Measurements from ENCODE around the gene CCDC136.

The CCDC136 gene

DNA sequence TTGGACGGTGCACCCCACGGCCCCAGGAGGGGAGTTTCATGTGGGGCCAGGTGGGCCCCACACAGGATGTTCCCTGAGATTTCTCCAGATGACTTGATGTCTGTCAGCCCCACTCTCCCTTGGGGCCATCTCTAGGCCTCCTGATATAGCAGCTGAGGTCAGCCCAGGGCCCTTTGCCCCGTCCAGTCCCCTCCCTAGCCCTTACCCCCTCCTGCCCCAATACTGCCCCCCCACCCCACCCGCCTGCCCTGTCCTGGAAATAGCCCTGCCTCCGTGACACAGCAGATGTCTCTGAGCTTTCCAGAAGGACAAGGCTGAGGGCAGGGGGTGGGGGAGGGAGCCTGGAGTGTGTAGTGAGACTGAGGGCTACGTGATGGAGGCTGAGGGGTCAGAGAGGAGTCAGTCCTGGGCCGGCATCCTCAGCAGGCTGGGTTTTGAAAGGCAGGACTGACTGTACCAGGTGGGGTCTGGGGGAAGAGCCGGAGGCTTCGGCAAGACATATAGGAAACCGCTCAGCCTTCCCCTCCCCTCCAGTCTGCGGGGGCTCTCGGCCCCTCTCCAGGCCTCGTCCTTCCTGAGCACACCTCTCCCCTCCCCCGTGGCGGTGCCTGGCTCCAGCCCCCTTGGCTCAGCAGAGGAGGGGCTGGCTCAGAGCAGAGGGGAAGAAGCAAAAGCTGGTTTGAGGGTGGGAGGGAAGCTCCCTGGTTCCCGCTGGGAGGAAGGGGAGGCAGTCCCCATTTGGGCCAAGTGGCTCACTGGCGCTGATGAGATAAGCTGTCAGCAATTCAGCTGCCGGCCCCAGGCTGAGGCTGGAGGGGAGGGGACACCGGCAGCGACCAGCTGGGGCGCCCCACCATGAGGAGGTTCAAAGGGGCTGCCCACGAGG is 40.5 kb downstream of the CCDC136 start:
- peak; percentile 40 for DNase-seq (ENCODE audit: low spot score)

- no peak for DNase-seq (ENCODE audit: low spot score)
These were observed 41.0 kb downstream of the CCDC136 start for GRCh38 chr7:128832880-128833147.

DNA sequence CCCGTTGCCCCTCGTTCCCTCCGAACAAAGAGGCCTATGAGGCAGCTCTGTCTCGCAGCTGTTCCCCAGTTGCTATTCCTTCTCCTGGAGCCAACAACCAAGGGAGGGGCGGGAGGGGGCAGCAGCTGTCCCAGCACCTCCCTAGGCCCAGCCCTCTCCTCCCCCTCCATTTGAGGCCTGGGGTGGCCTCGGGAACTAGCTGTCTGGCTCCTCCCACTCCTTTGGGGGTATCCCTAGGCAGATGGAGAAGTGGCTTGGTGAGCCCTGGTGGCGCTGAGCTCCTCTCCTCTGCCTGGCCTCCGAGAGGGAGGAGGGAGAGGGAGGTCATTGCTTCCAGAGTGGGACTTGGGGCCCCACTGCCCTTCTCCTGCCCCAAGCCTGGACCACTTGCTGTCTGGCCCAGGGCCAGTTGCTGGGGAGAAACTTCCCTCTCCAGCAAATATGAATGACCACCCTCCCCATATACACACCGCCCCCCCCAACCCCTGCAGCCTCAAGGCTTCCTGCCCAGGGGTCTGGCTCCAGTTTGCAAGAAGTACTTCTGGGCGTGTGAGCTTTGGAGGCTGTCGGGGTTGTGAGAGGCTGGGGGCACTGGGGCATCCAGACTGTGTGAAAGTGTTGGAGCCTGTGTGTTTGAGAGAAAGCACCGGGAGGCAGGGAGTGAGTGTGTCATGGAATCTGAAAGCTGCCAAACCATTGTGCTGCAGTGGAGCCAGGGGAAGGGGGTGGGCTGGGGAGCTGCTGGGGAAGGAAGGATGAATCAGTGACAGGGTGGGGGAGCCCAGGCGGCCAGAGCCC is 41.6 kb downstream of the CCDC136 start:
- peak; percentile 81 for DNase-seq (ENCODE audit: low spot score)

DNA sequence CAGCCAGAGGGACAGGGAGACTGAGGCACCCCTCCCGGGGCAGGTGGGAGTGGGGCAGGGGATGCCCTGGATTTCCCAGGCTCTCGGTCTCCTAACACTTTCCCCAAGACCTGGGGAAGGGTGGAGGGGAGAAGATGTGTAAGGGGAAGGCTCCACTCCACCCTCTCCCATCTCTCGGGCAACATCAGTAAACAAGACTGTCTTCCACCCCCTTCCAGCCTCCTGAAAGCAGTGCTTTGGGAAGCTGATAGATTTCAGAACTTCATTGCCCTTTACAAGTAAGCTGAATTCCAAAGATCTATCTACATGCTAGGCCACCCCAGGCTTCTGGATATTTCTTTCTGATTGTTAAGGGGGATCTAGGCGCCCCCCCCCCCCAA is 42.2 kb downstream of the CCDC136 start:
- no peak for DNase-seq (ENCODE audit: low spot score)

DNA sequence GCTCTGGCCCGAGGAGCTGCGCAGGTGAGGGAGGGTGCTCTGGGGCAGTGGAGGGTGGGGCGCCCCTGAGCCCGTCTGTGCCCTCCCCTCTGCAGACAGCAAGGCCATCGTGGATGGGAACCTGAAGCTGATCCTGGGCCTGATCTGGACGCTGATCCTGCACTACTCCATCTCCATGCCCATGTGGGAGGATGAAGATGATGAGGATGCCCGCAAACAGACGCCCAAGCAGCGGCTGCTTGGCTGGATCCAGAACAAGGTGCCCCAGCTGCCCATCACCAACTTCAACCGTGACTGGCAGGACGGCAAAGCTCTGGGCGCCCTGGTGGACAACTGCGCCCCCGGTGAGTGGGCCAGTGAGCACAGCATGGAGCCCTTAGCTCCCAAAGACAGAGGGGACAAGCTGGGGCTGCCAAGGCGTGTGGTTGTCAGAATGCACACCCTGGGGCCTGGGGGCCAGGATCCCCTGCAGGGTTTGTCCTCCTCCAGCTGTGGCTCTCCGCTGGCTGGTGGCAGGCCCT is 43.5 kb downstream of the CCDC136 start:
- DNase-seq (ENCODE audit: low spot score), result no peak

DNA sequence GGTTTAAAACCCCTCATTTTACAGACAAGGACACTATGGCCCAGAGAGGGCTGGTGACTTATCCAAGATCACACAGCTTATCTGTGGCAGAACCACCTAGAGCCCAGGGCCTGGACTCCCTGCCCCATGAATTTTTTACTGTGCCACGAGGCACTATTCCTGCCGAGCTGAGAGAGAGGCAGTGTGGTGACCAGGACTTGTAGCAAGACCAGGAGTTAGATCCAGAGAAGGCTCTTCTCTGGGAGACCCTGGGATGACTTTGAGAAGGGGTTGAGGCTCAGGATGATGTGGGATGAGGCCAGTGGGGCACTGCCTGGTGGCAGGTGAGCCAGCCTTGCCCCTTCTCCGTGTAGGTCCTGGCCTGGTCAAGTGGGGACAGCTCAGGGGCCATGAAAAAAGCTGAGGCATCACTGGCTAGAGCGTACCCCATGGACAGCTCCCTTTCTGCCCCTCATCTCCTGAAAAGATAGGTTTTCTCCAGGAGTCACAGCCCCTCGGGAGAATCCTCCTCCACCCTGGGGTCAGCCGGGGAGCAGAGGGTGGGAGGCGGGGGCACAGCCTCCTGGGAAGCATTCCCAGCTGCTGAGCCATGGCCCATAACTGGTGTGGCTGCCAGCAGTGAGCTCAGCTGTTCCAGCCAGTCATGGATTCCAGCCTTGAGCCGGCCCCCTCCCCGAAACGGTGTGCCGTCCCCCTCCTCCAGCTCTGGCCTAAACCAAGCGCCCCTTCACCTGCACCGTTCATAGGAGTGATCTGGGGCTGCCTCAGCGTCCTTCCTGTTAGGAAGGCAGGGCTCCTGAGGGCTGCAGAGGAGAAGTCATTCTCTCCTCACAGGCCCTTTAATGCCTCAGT is 44.2 kb downstream of the CCDC136 start:
- peak; percentile 66 for DNase-seq (ENCODE audit: low spot score)

DNA sequence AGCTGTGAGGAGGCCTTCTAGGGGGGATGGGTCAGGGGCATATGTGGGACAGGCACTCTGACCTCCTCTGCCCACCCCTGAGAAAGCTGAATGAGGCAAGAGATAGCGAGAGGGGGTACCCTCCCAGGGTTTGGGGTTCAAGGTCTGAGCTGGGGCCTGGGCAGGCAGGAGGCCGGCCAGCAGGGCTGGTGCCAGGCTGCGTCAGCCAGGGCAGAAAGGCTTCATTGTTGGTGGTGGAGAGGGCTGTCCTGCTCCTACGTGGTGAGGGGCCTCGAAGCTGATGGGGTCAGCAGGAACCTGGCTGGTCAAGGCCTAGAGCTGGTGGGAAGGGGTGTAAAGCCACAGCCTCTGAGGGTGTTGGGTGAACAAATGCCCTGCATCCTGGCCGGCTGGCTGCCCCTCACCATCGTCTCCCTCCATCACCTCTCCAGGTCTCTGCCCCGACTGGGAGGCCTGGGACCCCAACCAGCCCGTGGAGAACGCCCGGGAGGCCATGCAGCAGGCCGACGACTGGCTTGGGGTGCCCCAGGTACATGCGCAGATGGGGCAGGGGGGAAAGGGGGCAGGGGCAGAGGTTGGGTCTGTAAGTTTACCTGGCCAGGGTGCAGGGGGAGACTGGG is 45.1 kb downstream of the CCDC136 start:
- no peak for DNase-seq (ENCODE audit: low spot score)

- no peak for DNase-seq (ENCODE audit: low spot score)
These were observed 45.8 kb downstream of the CCDC136 start for GRCh38 chr7:128837521-128837921.

GRCh38 chr7:128838109-128838779 is 46.5 kb downstream of the CCDC136 start:
- no peak for DNase-seq (ENCODE audit: low spot score)

- DNase-seq (ENCODE audit: low spot score), result no peak
These were observed 47.4 kb downstream of the CCDC136 start for GRCh38 chr7:128838981-128839731.

GRCh38 chr7:128839751-128840177 is 48.0 kb downstream of the CCDC136 start:
- DNase-seq (ENCODE audit: low spot score), result no peak

DNA sequence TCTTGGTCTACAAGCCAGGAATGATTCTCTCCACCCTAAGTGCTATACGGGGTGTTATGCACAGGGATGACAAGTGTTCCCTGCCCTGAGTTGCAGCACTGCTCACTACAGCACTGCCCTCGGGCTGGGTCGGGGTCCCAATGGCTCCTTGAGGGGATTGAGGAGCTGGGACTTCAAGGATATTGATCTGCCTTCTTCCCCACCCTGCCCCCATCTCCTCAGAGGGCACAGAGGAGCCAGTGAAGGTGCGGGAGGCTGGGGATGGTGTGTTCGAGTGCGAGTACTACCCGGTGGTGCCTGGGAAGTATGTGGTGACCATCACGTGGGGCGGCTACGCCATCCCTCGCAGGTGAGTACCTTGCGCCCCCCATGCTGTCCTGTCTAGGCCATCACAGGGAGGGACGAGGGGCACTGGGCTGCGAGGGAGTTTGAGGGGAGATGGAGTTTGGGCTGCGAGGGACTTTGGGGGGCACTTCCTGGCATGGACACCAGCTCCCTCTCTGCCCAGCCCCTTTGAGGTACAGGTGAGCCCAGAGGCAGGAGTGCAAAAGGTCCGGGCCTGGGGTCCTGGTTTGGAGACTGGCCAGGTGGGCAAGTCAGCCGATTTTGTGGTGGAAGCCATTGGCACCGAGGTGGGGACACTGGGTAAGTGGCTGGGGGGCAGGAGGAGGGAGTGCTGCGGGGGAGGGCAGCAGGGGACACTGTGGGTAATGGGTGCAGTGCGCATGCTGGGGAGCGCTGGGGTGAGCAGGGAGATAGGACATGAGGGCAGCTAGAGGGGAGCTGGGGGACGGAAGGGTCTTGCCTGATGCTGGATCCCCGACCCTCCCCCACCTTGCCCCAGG is 48.8 kb downstream of the CCDC136 start:
- DNase-seq (ENCODE audit: low spot score), result no peak

GRCh38 chr7:128841171-128841690 is 49.5 kb downstream of the CCDC136 start:
- no peak for DNase-seq (ENCODE audit: low spot score)

DNA sequence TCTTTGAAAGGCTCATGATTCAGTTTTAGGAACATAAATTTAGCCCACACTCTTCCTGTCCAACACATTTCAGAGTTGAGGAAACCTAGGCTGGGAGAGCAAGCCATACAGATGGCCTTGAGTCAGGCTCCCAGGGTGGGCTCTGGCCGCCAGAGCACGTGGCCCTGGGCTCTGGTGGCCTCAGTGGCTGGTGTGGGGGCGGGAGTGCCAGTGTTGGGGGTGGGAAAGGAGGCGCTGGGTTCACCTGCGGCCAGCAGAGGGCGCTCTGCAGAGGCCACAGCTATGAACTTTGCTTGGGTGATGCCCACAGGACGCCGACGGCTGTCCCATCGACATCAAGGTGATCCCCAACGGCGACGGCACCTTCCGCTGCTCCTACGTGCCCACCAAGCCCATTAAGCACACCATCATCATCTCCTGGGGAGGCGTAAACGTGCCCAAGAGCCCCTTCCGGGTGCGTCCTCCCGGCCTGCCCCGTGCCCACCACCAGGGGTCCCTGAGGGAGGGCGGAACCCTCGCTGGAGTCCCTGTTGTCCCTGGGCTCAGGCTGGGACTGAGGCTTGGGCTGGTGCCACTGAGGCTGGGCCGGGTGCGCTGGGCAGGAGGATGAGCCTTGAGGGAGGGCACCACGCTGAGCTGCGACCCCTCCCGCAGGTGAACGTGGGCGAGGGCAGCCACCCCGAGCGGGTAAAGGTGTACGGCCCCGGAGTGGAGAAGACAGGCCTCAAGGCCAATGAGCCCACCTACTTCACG is 50.3 kb downstream of the CCDC136 start:
- DNase-seq (ENCODE audit: low spot score), result peak; percentile 76

GRCh38 chr7:128842674-128843641 is 51.2 kb downstream of the CCDC136 start:
- DNase-seq (ENCODE audit: low spot score), result no peak

DNA sequence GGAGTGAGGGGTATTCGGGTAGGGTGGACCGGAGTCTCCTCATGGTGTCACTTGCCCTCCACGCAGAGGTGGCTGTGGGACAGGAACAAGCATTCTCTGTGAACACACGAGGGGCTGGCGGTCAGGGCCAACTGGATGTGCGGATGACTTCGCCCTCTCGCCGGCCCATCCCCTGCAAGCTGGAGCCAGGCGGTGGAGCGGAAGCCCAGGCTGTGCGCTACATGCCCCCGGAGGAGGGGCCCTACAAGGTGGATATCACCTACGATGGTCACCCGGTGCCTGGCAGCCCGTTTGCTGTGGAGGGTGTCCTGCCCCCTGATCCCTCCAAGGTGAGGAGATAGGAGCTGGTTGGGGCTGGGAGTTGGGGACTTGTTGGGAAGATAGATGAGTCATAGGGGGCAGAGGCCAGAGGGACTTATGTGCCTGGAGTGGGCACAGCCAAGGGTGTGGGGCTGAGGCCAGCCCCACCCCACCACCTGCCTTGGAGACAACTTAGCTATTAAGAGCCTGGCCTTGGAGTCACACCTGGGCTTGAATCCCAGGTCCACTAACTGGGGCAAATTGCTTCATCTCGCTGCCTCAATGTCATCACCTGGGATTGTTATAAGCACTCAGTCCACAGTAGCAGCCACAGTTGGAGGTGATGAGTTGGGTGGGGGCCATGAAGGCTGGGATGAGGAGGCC is 52.3 kb downstream of the CCDC136 start:
- no peak for DNase-seq (ENCODE audit: low spot score)
